OCI-LY3 (cell line): ENCODE results near the gene USP7.

Experiments used
- EZH2phosphoT487 ChIP-seq: fragments of 200-600 bp; shearing (Covaris generic); IDR thresholded peaks from 2 replicates; pipeline ENCODE4 v1.6.1; 2018; ENCODE audit warnings: antibody characterized with exemption, mixed run types, low read depth
- TF ChIP-seq, protein P1 (sequence below): fragments of 200-600, 300-600 bp; sonication (generic); IDR thresholded peaks from 2 replicates; pipeline ENCODE4 v1.5.1; 2014; ENCODE audit warnings: antibody characterized with exemption, low read length, low read depth

DNA sequence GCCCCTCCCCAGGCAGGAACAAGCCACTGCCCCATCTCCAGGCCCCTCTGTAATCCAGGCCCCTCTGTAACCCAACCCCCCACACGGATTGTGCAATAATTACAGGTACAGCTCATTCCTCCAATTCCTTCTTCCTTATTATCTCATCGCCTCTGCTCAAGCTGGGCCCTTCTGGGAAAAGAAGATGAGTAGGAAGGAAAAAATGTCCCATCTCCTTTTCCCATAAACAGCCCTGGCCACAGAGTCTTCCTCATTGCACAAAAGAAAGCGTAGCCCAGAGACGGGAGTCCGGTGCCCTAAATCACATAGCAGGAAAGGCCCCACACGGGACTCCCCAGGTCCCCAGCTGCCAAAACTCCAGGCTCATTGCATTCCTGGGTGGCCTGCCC is 85.2 kb downstream of the USP7 start:
- TF ChIP-seq, protein P1, sequence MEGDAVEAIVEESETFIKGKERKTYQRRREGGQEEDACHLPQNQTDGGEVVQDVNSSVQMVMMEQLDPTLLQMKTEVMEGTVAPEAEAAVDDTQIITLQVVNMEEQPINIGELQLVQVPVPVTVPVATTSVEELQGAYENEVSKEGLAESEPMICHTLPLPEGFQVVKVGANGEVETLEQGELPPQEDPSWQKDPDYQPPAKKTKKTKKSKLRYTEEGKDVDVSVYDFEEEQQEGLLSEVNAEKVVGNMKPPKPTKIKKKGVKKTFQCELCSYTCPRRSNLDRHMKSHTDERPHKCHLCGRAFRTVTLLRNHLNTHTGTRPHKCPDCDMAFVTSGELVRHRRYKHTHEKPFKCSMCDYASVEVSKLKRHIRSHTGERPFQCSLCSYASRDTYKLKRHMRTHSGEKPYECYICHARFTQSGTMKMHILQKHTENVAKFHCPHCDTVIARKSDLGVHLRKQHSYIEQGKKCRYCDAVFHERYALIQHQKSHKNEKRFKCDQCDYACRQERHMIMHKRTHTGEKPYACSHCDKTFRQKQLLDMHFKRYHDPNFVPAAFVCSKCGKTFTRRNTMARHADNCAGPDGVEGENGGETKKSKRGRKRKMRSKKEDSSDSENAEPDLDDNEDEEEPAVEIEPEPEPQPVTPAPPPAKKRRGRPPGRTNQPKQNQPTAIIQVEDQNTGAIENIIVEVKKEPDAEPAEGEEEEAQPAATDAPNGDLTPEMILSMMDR, result no peak
- TF ChIP-seq EZH2phosphoT487, result no peak
